HG03095 (cell line): ENCODE results near the gene TPD52L2.
"Not testable (repeated sequence)": the region's sequence is repeated elsewhere in the genome, so short reads cannot be mapped to it uniquely, and the experiment has no call there.

Experiments
- ATAC-seq: cut with Tn5 transposase; IDR thresholded peaks from one replicate; pipeline ENCODE4 v1.9.1; 2021; ENCODE audit warnings: moderate library complexity; ENCODE audit not compliant: unreplicated experiment

Gene TPD52L2

DNA sequence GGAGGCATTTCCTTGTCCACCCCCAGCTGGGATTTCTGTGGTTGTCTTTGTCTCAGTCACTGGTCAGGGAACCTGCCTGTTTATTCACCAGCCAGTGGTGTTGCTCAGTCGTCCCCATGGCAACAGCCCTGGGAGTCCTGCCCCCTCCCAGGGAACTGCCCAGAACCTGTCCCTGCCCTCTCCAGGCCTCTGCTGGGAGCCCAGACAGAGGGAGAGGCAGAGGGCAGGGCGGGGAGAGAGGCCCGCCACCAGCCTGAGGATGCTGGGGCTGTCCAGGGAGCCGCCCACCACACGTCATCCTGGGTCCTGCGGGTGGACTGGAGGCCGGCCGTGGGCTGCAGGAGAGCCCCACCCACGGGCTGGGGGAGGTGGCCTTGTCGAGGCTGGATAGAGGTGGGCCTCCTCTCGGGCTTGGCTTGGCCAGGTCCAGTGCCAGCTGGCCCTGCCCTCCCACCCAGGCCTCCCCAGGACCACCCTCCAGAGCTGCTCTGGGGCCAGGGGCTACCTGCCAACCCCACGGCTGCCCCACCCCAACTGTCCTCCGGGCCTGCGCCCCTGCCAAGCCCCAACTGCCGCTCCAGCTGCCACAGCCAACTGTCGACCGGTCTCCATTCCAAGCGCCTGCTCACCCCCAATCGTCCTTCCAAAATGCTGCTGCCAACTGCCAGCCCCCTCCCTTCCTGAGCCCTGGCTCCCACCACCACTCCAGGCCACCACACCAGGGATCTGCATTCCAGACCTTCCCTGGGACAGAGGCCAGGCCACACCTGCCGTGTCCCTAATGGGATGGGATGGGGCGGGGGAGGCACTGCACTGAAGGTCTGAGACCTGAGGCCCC lies 29.8 kb upstream of the TPD52L2 start:
- no peak for ATAC-seq

DNA sequence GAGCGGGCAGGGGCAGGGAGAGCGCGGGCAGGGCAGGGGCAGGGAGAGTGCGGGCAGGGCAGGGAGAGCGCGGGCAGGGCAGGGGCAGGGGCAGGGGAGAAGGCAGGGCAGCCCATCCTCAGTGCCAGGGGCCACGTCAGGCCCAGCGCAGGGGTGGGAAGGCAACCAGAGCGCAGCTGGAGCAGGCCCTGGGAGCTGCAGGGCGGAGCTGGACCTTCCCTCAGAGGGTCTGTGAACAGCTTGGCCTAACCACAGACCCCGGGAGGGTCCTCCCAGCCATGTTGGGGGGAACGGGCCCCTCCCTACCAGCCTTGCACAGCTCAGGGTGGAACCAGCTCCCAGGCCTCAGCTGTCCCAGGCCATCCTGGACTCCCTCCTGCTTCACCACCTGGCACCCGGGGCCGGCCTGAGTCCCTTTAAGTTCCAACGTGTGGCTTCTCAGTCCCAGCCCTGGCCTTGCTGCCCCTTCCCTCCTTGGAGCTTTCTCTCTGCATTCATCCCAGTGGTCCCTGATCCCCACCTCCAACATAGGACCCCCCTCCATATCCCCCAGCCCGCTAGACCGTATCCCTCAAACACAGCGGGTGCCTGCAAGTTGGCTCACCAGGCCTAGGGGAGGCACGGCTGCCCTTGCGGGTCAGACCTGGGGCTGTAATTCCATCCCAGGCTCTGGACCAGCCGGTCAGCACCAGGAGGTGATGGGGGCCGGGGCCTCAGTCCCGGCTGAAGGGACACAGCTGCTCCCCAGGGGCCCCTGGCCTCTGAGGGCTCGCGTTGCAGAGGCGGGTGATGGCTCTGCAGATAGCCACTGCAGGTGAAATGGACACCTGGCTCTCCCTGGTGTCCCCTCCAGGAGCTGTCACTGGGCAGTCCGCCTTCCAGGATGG lies 28.4 kb upstream of the TPD52L2 start:
- ATAC-seq: no peak

DNA sequence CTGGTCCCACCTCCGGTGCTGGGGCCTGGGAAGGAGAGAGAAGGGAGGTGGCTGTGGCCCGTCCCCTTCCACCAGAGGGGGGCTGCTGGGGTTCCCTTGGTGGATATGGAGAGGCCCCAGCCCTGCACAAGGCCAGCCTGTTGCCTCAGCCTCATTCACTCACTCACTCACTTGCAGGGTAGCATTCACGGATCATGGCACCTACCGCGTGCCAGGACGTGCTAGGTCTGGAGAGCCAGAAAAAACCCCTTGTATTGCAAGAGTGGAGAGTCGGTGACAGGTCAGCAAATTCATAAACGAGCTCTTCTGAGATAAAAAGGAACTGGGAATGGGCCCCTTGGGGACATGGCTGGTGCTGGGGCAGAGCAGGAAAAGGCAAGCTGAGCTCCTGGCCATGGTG lies 27.6 kb upstream of the TPD52L2 start:
- no peak for ATAC-seq

DNA sequence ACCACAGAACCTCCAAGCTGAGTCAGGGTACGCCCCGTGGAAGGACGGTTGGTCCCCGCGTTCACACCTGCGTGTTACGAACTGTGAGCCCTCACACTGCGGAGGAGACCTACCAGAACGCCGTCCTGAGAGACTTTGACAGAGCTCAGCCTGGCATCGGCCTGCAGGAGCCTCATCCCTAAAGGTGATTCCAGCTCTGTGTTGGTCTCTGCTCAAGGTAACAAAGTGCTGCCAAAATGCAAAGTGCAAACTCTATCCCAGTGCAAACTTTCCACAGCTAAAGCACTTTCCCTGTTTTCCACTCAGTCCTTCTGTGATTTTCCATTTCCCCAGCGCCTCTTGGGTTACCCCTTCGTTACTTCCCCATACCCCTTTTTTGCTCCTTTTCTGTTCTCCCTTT lies 25.4 kb upstream of the TPD52L2 start:
- no peak for ATAC-seq

GRCh38 chr20:63840405-63840828 lies 24.7 kb upstream of the TPD52L2 start:
- no peak for ATAC-seq

DNA sequence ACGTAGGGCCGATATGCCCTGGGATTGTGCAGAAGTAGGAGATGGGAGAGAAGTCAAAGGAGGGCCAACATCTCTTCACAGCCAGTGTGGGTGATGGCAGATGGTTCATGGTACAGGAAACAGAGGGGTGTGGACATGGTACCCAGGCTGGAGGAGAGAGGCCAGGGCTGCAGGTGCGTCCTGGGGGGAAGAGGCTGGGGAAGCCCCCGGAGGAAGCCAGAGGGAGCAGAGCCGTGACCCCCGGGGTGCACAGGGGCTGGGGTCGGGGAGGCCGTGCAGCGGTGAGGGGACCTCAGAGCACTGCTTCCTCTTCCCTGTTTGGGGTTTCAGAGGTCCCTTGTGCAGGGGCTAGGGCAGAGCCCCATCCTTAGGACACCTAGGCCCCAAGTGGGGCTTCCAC lies 22.8 kb upstream of the TPD52L2 start:
- no peak for ATAC-seq

DNA sequence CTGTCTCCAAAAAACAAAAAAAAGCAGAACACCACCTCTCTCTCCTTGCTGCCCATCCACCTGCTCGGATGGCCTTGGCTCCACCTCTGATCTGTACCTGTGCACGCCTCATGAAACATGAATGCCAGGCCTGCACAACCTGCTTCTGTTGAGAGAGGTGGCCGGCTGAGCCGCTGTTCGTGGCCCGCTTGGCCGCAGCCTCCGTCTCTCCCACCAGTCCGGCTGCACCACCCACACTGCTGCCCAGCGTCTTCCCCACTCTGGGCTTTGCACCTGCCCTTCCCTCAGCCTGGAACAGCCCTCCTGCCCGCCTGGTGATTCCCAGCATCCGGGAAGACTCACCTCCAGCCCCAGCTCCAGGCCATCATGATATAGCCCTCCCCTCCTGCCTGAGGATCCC lies 21.8 kb upstream of the TPD52L2 start:
- ATAC-seq: no peak

DNA sequence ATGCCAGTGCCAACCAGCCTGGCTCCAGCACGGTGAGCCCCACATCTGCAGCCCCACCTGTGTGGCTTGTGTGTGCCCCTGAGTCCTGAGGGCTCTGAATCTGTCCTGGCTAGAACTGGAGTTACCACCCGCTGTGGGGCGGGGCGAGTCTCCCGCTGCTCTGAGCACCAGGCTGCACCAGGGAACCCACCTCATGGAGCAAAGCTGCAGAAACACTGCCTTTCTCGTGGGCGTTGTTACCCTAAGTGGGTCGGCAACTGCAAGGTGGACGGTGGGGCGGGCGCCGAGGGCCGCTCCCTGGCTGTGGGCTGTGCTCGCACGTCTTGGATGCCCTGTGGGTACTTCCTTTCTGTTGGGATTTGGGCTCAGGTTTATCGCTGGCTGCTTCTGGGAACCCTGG lies 21.3 kb upstream of the TPD52L2 start:
- ATAC-seq: no peak

GRCh38 chr20:63844511-63844991 lies 20.5 kb upstream of the TPD52L2 start:
- ATAC-seq: no peak

DNA sequence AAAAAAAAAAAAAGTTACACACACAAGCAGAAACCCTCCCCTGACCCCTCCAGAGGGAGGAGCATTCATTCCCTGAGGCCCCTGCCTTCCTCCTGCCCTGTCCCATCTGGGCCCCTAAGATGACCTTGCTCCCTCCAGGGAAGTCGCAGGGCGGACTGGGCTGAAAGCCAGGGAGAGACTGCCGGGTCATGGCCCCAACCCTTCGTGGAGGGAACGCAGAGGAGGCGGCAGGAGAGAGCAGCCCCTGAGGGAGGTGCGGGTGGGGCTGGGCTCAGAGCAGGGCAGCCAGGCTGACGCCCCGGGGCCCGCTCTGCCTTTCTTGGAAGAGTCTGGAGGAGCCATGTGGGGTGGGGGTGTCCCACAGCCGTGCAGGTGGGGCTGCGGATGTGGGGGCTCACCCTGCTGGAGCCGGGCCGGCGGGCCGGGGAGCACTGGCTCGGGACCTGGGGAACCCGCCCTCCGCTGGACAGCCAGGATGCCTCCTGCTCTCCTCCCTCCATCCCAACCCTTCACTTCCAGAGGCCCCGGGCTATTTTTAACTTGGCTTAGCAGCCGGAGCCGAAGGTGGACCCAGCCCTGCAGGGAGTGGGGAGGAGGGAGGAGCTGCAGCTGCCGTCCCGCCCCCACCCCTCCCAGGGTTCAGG lies 18.8 kb upstream of the TPD52L2 start:
- ATAC-seq: no peak

DNA sequence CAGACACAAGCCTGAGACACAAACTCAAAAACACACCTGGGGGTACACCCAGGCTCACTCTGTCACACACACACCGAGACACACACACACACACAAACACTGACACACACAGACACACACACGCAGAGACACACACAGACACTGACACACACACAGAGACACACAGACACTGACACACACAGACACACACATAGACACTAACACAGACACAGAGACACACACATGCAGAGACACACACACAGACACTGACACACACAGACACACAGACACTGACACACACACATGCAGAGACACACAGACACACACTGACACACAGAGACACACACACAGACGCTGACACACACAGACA lies 18.2 kb upstream of the TPD52L2 start:
- ATAC-seq: no peak

GRCh38 chr20:63847237-63848002 lies 17.6 kb upstream of the TPD52L2 start:
- no peak for ATAC-seq

GRCh38 chr20:63848003-63848911 lies 16.8 kb upstream of the TPD52L2 start:
- ATAC-seq: no peak

DNA sequence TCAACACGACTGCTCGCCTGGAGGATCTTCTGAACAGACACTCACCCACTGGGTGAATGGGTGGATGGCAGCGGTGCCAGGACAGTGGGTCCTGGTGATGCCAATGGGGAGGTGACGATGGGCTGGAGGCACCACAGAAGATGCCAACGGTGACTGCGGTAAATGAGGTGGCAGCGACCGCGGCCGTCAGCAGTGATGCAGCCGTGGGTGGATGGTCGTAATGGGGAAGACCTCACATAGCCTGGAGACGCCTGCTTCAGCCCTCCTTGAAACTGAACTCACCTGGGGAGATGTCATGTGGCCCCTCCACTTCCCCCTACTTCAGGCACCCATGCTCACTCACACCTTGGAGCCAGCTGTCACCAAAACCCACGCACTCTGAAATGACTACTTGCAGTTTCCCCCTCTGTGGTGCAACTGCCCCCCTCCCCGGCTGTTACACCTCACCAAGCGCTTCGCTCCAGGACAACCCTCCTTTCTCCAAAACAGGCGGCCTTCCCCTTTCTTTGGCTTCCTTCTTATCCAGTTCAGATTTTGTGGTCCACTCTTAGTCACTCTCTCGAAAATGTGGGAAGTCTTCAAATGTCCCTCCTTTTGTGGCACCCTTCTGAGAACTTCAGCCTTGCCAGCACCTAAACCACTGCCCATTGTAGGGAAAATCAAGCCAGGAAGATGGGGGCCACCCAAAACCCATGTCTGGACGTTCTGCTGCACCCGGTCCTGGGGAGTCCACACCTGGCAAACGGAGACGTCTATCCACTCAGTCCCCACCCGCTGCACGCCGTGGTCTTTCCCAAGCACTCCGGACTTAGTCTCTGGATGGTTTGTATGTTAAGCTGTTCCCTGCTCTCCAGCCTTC lies 14.2 kb upstream of the TPD52L2 start:
- peak; percentile 71 for ATAC-seq

DNA sequence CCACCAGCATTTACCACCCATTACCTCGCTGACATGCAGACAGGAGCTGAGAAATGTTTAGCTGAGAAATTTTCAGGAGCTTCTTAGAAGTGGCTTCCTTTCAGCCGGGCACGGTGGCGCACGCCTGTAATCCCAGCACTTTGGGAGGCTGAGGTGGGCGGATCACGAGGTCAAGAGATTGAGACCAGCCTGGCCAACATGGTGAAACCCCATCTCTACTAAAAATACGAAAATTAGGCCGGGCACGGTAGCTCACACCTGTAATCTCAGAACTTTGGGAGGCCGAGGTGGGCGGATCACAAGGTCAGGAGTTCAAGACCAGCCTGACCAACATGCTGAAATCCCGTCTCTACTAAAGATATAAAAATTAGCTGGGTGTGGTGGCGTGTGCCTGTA lies 13.5 kb upstream of the TPD52L2 start:
- ATAC-seq: not testable (repeated sequence)

DNA sequence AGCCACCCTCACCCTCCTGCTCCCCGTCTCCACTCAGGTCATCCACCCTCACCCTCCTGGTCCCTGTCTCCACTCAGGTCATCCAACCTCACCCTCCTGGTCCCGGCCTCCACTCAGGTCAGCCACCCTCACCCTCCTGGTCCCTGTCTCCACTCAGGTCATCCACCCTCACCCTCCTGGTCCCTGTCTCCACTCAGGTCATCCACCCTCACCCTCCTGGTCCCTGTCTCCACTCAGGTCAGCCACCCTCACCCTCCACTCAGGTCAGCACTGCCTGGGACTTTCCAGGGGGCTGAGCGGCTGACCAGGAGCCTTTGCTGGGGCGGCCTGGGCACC lies 11.4 kb upstream of the TPD52L2 start:
- ATAC-seq: not testable (repeated sequence)

DNA sequence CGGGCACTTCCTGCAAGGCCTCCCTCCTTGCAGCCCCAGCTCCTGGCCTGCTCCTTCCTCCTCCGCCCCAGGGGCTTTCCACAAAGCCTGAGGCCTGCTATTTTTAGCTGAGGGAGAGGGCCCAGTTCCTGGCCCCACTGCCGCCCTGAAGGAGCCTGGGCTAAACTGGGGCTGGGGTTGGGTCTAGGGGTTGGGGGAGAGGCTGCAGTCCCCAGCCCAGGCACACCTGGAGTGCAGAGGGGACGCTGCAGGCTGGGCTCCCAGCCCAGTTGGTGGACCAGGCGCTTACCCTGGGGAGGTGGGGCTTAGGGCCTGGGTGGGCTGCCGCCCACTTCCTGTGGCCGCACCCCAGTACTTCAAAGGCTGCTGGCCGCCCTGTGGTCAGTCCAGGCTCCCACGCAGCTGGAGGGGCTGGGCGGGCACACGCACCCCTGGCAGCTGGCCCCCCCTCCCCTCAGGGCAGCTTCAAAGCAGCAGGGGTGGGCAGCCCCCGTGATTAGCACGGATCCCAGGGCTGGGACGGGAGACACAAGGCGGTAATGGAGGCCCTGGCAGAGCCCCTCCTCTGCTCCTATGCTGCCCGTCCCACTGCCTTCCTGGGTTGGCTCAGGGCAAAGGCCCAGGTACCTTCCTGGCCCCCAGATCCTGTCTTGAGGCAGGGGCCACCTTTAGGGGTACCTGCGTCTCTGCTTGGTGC lies 10.9 kb upstream of the TPD52L2 start:
- no peak for ATAC-seq

- no peak for ATAC-seq
These were observed 10.2 kb upstream of the TPD52L2 start for GRCh38 chr20:63854766-63855362.
